GM19328 (cell line): ENCODE measurements around the gene ATXN7L1.

ENCODE experiments used
- ATAC-seq: cut with Tn5 transposase; IDR thresholded peaks from one replicate; pipeline ENCODE4 v1.9.1; 2021; ENCODE audit warnings: mild to moderate bottlenecking, moderate library complexity; ENCODE audit not compliant: unreplicated experiment

Gene ATXN7L1

DNA sequence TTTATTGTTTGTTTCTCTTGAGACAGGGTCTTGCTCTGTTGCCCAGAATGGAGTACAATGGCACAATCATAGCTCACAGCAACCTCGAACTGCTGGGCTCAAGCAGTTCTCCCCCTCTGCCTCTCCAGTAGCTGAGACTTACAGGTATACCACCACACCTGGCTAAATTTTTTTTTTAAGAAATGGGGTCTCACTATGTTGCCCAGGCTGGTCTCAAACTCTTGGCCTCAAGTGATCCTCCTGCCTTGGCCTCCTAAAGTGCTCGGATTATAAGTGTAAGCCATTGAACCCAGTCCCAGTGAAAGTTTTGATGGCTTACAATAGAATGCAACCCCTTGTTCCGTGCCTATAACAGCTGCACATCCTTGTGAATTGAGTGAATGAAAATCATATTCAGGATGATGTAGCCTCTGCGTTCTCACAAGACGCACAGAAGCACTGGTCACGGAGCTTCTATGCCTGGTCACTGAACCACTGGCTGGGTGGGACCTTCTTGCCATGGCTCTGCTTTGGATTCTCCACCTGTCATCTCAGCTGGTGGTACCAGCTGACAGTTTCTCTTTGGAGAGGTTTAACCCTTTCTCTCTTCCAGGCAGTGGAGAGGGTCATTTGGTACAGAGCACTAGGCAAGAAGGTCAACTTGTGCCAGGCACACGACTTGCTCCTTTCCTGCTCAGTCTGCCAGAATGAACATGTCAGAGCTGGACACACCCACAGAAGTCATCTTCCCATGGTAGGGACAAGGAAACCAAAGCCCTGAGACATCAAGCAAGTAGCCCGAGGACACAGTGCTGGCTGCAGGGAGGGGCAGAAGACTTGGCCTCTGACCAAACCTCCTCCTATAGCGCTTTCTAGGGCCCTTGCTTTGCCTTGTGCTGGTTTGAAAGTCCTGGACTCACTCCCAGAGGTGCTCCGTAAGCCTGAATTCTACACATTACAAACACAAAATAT, 89.6 kb downstream of the ATXN7L1 start:
- ATAC-seq = no peak

DNA sequence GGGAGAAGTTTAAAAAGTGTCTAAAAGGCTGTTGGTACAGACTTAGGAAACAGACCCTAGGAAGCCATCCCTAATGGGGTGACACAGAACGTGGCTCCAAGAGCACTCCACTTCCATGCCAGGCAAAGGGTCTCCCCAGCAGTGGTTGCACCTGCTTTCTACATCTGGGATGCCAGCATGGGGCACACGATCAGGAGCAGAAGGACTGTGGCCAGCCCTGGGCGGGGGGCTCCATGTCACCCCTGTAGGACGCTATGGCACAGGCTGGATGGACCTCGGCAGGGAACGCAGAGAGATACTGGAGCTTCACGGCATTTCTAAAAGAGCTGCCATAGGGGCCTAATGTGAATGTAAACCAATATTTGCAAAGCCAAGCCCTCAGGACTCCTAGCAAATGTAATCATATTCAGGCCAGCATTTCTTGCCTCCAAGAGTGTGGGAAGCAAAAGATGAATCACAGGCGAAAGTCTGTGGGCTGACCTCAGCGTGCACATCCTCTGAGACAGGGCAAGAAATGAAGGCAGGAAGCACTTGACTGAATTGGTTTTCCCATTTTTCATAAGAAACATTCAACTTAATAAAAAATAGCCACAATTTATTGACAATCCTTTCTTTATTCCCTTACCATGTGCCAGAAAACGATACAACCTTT, 93.9 kb downstream of the ATXN7L1 start:
- ATAC-seq = no peak

DNA sequence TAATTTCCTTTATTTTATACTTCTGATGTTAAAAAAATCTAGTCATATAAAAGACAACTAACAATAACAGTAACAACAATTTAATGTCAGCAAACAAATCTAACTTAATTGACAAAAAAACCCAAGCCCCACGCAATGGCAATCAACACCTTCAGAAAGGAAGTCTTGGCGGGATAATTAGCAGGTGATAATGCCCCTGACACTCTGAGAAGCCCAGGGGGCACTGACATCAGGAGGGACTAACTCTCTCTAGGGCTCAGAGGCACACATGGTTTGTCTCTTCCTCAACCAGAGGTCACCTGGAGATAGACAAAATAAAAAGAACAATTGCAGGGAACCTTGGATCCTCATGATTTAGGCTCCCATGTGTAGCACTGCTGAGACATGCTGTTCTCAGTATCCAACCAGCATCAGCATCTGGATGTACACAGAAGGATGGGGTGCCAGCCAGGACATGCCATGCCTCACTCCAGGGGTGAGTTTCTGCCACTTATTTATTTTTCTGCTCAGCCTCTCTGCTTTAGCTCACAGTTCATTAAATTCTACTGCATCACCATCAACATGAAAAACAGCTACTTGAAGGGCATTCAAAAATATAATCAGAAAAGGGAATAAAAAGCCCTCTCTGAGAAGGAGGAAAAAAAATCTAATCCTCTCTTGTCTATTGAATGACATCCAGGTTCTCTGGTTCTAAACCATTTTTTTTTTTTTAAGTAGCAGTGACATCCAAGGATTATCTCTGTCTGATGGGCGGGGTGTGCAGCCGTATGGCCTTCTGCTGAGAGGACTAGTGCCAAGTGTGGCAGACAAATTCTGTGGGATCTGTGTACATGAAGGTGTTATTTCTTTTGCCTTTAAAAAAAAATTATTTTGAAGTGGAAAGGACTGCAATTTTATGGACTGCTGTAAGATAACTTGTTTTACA, 96.3 kb downstream of the ATXN7L1 start:
- no peak for ATAC-seq

DNA sequence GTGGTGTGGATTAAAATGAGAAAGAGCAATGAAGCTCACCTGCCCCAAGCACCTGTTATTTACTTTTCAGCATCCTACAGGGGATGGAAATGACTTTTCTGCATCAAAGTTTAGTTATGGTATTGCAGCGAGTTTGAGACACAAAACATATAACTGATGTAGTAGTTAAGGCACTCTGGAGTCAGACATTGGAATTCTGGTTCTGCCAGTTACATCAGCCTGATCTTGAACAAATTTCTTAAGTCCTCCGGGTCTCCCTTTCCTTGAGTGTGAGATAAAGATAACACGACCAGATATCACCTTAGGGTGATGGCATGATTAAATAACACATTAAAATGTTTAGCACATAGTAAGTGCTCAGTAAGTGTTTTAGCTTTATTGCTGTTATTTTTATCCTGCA, 97.4 kb downstream of the ATXN7L1 start:
- no peak for ATAC-seq

DNA sequence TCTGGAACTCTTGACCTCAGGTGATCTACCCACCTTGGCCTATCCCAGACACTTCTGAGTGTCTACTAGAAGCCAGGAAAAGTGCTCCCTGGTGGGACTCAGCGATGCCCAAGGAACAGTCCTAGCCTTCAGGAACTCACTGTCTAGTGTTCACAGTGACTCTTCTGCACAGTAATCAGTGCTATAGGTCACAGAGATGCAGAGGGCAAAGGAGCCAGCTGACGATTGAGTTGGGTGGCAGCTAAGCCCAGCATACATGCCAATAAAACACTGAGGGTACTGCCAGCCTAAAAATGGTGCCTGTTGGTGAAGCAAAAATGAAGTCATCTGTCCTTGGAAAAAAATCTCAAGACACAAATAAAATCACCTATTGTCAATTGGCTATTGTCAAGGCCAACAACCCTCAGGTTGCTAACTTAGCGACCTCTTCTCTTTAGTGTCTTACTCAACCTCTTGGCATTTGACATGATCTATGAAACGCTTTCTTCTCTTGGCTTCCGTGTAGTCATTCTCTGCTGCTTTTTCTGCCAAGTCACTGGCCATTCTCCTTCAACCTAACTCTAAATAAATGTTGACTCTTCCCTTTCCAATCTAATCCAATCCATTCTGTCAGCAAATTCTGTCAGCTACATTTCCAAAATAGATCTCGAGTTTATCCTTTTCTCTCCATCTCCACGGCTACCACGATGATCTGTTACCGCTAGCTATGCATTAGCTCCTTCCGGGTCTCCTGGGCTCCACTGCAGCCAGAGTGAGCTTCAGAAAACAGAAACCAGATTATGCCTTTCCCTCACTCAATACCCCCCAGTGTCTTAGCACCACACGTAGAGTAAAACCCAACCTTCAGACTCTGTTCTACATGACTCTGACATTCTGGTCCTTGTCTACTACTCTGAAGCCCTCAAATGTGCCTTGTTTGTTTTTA, 99.2 kb downstream of the ATXN7L1 start:
- no peak for ATAC-seq

DNA sequence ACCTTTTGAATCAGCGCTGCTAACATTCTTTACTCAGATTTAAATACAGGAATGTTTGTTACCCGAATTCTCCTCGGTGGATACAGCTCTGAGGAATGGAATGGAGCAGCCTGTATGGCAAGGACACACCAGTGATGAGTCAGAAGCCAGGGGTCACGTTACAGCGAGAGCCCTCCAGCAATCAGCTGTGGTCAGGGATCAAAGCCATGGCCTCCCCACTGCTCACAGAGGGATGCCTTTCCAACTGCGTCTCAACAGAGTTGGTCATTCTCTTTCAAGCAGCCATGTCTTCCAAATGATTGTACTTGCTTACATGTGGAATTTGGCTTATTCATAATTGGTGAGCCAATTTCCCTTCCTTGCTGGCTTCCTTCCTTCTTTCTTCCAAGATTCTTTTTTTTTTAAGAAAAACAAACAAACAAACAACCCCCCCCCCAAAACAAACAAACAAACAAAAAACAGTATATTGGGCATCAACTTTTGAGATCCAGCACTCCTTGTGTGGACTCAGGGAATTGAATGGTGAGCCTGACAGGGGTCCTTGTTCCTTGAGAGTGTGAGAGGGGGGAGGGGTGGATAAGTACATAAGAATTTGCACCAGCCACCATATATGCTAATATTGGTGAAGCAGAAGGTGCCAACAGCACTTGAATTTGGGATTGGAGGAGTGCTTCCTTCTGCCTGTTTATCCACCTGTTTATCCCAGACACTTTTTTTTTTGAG, 100.2 kb downstream of the ATXN7L1 start:
- no peak for ATAC-seq

DNA sequence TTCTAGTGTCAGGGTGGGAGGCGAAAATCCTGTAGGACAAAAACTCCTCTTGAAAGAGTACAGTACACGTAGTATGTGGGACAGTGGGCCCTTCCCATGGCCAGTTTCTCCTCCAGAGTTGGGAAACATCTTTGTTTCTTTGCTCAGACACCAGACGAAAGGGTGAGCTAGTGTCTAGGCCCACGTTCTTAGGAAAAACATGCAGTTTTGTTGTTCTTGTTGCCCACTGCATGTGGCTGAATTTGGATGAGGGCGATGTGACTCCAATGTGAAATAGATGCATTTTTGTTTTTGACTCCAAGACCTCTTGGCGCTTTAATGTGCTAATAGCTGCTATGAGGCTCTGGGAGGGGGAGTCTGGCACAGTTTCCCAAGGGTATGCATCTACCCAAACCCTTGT, 100.8 kb downstream of the ATXN7L1 start:
- no peak for ATAC-seq

DNA sequence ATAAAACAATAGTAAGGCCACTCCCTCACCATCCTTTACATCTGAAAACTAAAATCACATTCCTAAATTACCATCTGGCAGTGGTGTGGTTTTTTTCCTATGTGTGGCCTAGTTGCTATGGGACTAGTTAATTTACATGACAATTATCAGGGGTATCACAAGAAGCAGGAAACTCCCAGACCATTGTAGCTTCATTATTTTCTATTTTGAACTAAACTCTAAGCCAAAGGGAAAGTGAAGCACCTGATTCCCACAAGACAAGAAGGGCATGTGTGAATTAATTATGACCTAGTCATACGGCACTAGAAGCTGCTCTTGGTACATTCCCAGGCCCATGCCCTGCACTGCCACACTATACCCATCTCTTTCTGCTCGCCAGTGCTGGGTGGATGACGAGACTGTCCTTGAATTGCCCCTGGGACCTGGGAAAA, 103.4 kb downstream of the ATXN7L1 start:
- ATAC-seq = no peak

DNA sequence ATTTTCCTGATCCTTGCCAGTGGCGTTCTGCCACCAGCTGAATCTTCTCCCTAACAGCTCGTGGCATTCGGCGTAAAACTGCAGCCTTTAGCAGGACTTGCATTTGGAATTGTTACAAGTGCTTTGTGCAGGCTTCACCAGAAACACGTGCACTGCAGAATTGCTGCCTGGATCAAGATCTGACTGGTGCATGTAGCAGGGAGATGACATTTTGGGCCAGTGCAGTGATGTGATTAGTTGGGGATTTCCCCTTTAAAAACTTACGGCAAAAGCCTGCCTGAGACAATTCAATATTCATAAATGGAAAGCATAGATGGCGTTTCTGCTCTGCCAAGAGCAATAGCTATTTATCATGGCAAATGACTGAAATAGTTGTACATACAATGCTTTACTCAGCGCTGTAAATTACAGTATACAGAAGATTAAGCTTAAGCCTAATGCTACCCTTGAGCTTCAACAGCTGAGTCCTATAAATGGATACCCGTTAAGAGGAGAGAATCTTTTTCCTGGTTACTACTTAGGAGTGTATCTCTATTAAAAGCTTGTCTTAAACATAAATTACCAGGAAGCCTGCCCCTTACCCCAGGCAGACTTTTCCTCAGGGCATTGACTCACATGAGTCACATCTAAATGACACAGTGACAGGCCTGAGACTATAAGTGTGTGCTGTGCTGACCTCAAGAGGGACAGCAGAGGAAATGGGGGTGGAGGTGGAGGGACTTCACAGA, 106.3 kb downstream of the ATXN7L1 start:
- no peak for ATAC-seq

DNA sequence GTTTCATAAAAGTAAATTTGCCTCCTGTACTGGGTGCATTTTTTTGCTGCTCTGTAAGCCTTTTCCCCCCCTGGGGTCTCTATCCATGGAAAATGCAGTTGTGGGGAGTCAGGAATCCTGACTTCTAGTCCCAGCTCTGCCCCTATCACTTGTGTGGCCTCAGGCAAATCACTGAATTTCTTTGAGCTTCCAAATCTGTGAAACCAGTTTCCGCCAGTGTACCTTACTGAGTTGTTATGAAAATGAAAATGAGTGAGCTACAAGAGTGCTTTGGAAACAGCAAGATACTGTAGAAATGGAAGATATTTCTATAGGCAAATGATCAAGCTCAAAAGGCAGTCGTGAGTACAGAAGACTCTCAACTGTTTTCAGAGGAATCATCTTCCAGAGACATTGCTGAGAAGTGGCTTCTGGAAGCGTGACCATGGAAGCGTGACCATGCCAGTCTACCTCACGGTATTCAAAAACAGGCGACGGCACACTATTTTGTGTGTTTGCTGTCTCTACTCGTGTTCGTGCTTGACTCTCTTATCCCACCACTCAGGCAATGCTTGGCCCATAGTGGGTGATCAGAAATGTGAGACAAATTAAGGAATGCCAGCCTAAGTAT, 107.4 kb downstream of the ATXN7L1 start:
- no peak for ATAC-seq

DNA sequence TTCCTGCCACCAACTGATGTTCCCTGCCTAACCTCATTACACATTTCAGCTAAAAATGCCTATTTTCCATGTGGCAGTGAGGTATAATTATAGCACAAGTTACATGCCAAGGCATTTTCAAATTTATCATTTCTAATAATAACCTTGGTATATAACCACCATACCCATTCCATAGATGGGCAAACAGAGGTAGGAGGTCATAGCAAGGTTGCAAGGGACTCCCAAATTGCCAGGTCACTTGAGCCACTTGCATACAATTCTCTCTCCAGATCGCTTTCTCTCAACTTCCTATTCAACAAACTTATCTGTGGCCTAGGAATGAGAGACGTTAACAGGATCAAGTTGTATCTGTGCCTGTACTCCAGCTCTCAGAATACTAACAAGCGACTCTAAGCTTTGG, 108.3 kb downstream of the ATXN7L1 start:
- no peak for ATAC-seq

DNA sequence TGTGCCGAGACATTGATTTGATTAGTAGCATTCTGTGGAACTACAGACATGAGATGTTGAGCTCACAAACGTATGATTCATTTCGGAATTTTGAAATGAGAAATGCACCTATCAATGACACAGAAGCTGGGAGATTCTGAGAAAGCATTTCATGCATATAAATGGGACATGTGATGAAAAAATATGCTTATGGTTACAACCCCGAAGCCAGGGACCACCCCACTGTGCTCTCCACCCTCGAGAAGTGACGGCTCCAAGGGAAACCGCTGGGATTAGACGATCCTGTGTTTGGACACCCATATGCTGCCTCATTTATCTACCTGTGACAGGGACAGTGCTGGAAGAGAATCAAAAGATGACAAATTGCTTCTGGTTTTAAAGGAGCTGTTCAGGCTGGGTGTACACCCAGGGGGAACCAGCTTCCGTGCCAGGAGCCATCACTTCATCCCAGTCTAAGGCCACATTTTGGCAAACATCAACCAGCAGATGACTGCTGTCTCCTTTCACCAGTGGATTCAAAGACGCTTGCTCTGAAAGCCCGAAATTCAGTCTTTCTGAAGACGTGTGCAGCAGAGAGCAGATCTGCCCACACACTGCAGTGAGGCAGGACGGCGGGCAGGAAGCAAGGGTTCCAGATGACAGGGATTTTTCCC, 109.9 kb downstream of the ATXN7L1 start:
- no peak for ATAC-seq

DNA sequence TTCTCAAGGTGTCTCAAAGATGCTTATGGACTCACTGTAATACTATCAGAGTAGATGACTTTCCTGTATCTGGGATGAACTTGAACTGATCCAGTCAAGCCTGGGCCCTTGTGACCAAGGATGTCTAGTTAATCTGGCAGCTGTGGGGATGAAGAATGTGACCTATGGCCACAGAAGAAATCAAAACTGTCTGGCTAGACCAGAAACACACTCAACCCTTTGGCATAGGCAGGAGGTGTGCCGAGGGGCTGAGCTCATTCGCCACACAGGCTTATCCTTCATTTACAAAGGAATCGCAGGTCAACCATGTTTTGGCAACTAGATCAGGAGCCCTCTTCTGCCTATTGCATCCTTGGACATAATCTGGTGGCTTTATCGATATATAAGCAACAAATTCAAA, 110.6 kb downstream of the ATXN7L1 start:
- no peak for ATAC-seq

DNA sequence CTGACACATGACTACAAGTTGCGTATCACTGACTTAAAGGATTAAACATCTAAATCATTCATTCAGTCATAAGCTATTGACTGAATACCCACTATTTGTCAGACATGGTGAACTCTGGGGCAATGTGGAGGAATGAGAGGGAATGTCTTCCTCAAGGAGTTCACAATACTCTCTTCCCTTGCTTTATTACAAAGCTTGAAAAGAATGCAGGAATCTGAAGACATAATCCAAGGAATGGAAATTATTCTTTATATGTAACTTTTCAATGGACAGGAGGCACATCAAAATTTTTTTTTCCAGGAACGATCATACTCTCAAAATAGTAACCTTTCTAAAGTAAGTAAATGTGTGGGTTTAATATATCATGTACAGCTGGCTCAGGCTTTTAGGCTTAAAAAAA, 111.9 kb downstream of the ATXN7L1 start:
- no peak for ATAC-seq

DNA sequence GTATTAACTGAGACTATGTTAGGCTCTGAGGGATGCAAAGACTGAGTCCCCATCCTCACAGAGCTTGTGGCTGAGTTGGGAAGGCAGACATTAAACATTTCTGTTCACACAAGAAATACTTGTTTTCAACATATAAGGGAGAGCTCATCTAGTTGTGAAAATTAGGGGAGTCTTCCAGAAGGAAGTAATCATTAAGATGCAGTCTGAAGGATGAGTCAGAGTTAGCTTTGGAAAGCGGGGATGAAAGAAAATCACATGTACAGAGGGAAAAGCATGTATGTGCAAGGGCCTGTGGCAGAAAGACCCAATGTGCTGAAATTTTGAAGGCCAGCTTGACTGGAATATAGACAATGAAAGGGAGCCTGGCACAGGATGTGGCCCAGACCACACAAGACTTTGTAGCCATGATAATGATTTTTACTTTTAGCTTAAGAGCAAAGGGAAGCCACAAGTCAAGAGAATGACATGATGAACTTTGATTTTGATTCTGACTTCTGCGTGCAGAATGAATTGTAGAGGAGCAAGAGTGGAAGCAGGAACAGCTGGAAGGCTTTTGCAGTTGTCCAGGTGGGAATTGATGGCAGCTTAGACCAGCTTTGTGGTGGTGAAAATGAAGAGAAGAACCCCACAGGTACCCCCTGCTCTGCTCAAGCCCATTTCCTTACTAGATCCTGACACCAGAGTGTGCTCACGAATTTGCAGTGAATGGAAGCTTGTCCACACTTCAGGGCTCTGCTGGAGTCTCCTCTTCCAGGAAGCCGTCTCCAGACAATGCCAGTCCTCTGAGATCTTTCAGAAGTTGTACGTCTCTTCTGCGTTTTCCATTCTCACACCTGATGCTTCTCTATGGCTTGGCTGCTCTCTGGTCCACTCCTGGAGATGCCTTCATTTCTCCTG, 115.6 kb downstream of the ATXN7L1 start:
- no peak for ATAC-seq

DNA sequence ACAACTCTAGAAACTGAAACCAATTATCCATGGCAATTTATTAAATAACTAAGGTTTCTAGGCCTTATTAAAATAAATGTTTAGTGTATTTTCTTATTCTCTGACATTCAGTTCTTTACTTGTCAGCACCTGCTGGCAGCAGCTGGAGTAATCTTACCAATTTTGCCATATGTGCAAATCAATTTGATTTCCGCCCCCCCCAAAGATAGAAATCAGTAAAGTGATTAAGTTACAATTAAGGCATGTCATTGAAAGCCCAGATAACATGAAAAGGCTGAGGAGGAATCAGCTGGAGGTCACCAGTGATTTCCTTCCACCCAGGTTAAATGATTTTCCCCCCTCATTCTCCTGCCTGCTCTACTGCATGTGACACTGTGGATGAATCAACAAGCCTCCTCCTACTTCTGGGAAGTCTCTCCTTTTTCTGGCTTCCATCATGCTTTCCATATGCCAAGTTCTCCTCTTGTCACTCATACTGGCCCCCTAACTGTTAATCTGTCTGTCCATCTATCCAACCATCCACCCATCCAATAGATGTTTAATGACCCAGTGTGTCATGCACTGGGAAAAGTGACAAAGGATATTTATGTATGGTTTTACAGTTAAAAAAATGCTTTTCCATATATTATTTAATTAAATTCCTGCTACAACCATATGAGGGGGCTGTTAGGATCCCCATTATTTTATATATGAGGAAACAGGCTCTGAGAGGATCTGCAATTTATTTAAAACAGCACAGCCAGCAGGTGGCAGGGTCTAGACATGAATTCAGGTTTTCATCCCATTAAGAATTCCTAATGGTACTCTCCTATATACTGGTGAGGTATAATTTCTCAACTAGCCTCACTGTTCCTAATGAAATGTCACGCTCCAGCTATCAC, 116.5 kb downstream of the ATXN7L1 start:
- ATAC-seq = no peak
